ENCODE results near the gene DAGLA. TPM values are rescaled to one million over a fixed set of nuclear protein-coding genes. Genes with fewer than 3 reads are reported as not detected.

Gene DAGLA
- total RNA-seq, 1 experiment from 2014 or later, result 4.5 TPM

- H2BK20ac ChIP-seq (ENCODE audit: low read depth, low read length, poor library complexity, severe bottlenecking), result no peak overlapping the region
- H3K4me2 ChIP-seq (ENCODE audit: insufficient read depth, insufficient read length, low read length), result no peak overlapping the region
- H4K20me1 ChIP-seq (ENCODE audit: control insufficient read depth, insufficient read depth, insufficient read length), result no peaks in the 10 kb centered on the region
- H2BK5ac ChIP-seq (ENCODE audit: insufficient read length, low read length), result no peak overlapping the region
- no peak overlapping the region for H2BK120ac ChIP-seq (ENCODE audit: low read depth, low read length, poor library complexity, severe bottlenecking)
- DNase-seq, result no peak
- Mint-ChIP-seq H3K27me3 (ENCODE audit: low read depth) (peaks cover 38% of the 10 kb centered on the region), H3K4me3 (0 out of 5 replicates have a peak overlapping the region, but pooled peaks of 1 of the 2 experiments have one; percentile 81), H3K36me3 (ENCODE audit: insufficient read depth in 1 of 3, low read depth in 3 of 3) (no peaks in the 10 kb centered on the region), H3K9me3 (peaks cover 0 to 3% of the 10 kb centered on the region in 2 experiments; a peak in 1 of 5 replicates), H3K4me1 (peaks cover 41 to 67% of the 10 kb centered on the region in 2 experiments), H3K27ac (no peak overlapping the region)
- H3K23me2 ChIP-seq (ENCODE audit: insufficient read length, low read depth, low read length, poor library complexity, severe bottlenecking), result peaks cover 5% of the 10 kb centered on the region
- no peaks in the 10 kb centered on the region for H3K79me1 ChIP-seq (ENCODE audit: insufficient read depth, low read depth, low read length, poor library complexity, severe bottlenecking)
- H4K5ac ChIP-seq (ENCODE audit: insufficient read length, low read depth, low read length), result no peak overlapping the region
- H4K8ac ChIP-seq (replicated peaks; ENCODE audit: insufficient read length, low read depth, low read length), result no peak overlapping the region
- H2BK15ac ChIP-seq (ENCODE audit: low read depth, low read length), result no peak overlapping the region
- H3K79me2 ChIP-seq (ENCODE audit: insufficient read depth, low read length), result no peaks in the 10 kb centered on the region
- no peak overlapping the region for H3K14ac ChIP-seq (ENCODE audit: insufficient read depth, low read length)
- H2AK5ac ChIP-seq (ENCODE audit: insufficient read length, low read length), result no peak overlapping the region
- H3K9ac ChIP-seq (ENCODE audit: extremely low read depth, insufficient read length, low read length), result no peak overlapping the region
- H2BK12ac ChIP-seq (ENCODE audit: insufficient read length, low read depth, low read length), result no peak overlapping the region
- no peak overlapping the region for H3K23ac ChIP-seq (ENCODE audit: insufficient read length, low read depth, low read length)
- peaks cover 8% of the 10 kb centered on the region; the same call in 1 of the 2 replicates for H3K27me3 ChIP-seq (ENCODE audit: insufficient read depth, low read length)
- WGBS (ENCODE audit: extremely low coverage, insufficient read length, low lambda C conversion rate), result no CpG with 5 or more reads among the region's 5 CpGs
- TF ChIP-seq CTCF (conservative IDR thresholded peaks at IDR 0.05), result no peak
- H4K91ac ChIP-seq (ENCODE audit: insufficient read length, low read depth, low read length), result no peak overlapping the region
- H3K9me3 ChIP-seq (ENCODE audit: control insufficient read depth, low read depth, low read length), result no peaks in the 10 kb centered on the region
- no peak overlapping the region for H3K56ac ChIP-seq (ENCODE audit: insufficient read length, low read depth, low read length)
- H3K4ac ChIP-seq (ENCODE audit: low read depth, low read length), result no peak overlapping the region
- H3T11ph ChIP-seq (ENCODE audit: low read length), result no peak overlapping the region
- no peak overlapping the region for H2AFZ ChIP-seq (ENCODE audit: low read length)
- H3K27ac ChIP-seq (ENCODE audit: insufficient read length, low read depth, low read length), result no peak overlapping the region
- peaks cover 2% of the 10 kb centered on the region; the same call in 1 of the 2 replicates for H3K4me1 ChIP-seq (ENCODE audit: insufficient read depth, low read length)
- H3K18ac ChIP-seq (ENCODE audit: insufficient read length, low read depth, low read length), result no peak overlapping the region
Observed at GRCh38 chr11:61750631-61751273, 70.6 kb downstream of the DAGLA start.

Measured in H9 (cell line).